GM19395 (cell line): ENCODE data around the gene CHRNA3.
"Not testable (repeated sequence)": the region's sequence is repeated elsewhere in the genome, so short reads cannot be mapped to it uniquely, and the experiment has no call there.

Experiments used
- ATAC-seq: cut with Tn5 transposase; IDR thresholded peaks from one replicate; pipeline ENCODE4 v1.9.1; 2021; ENCODE audit warnings: mild to moderate bottlenecking, moderate library complexity; ENCODE audit not compliant: unreplicated experiment

The CHRNA3 gene

GRCh38 chr15:78563092-78563491 is 57.7 kb downstream of the CHRNA3 start:
- no peak for ATAC-seq

- no peak for ATAC-seq
Measured at GRCh38 chr15:78561490-78561889, 59.3 kb downstream of the CHRNA3 start.

DNA sequence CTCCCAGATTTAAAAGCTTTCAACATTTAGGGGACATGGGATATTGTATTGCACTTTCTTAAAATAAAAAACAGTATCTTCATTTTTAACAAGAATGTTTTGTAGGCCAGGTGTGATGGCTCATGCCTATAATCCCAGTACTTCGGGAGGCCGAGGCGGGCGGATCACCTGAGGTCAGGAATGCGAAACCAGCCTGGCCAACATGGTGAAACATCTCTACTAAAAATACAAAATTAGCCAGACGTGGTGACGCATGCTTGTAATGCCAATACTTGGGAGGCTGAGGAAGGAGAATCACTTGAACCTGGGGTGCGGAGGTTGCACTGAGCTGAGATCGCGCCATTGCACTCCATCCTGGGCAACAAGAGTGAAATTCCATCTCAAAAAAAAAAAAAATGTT is 60.6 kb downstream of the CHRNA3 start:
- not testable (repeated sequence) for ATAC-seq

GRCh38 chr15:78552597-78552996 is 68.2 kb downstream of the CHRNA3 start:
- no peak for ATAC-seq

DNA sequence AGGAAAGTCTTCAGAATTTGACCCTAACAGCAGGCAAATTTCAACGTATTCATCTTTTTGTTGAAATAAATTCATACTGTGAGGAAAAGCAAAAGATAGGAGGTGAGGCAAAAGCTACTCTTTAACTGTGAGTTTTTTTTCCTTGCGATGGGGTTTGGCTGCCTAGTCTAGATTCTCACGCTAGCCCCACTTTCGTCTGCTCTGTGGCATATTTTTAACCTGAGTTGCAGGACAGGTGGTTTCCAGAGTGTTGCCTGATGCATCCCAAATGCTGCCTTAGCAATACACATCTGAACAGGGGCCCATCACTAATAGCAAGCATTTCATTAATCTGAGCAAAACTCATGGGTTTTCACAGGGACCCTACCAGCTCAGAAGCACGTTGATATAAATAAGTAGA is 68.9 kb downstream of the CHRNA3 start:
- no peak for ATAC-seq

DNA sequence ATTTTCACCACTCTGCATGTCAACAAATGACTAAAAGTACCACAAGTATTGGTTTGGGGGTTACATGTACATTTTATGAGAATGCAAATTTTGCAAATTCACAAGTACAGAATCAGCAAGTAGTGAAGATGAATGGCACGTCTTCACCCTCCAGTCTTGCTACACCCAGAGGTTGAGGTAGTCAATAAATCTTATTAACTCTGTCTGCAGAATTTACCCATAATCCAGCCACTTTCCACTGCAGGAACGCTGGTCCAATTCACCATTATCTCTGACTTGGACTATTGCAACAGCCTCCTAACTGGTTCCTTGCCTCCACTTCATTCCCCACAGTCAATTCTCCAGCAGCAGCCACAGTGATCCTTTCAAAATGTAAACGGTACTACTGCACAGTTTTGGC is 70.0 kb downstream of the CHRNA3 start:
- no peak for ATAC-seq

DNA sequence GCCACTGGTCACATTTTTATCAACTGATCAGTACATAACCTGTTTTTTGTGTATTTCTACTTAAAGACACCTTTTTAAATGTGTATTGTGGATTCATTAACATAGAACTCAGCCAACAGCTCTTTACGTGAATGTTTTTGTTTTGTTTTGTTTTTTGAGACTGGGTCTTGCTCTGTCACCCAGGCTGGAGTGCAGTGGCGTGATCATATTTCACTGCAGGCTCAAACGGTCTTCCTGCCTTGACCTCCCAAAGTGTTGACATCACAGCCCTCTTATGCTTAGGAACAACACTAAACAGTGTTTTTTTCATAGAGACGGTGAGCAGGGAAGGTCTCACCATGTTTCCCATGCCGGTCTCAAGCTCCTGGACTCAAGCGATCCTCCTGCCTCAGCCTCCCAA is 70.6 kb downstream of the CHRNA3 start:
- no peak for ATAC-seq
